DMS153 treated with DMSO at 0.1 percent for 48 hours (cell line): ENCODE measurements around the gene CERT1.

Experiments used
- DNase-seq: peaks from one replicate; lab custom pipeline; 2025; ENCODE audit not compliant: unreplicated experiment; lab: John Stamatoyannopoulos, UW

The CERT1 gene

DNA sequence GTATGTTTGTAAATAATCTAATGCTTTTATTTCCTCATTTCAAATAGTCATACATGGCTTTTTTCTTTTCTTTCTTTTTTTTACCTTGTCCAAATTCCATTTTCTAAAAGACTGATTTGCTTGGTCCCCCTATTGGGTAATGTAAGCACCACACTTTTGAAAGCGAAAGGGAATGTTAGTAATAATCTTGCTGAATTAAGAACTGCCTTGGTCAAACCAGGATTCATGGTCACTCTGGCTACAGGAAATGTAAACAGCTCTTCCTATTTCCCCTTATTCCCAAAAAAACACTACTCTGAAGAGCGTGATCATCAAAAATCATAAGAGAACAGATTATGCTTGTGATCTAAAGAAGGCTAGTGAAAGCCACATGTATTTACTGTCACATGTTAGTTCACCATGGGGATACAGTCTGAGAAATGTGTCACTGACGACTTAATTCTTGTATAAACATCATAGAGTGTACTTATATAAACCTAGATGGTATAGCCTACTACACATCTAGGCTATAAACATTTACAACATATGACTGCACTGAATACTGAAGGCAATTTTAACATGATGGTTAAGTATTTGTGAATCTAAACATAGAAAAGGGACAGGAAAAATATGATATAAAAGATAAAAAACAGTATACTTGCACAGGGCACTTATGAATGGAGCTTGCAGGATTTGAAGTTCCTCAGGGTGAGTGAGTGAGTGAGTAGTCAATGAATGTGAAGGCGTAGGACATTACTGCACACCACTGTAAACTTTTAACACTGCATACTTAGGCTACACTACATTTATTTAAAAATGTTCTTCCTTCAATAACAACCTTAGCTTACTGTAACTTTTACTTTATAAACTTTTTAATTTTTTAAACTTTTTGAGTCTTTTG lies 99.1 kb downstream of the CERT1 start:
- DNase-seq, result no peak

DNA sequence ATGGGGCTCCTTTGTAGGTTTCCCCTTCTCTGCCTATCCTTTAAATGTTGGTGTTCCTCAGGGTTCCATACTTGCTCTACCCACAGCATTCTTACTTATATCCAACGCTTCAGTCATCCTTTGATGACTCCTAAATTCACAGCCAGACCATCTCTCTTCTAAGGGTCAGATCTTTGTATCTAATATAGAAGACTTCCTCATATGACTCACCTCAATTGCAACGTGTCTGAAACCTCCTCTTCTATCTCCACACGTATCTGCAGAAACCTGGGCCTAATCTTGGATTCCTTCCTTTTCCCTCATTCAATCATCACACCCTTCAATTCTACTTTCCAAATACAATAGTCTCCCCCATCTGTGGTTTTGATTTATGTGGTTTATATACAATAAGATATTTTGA lies 106.1 kb downstream of the CERT1 start:
- DNase-seq, result no peak

DNA sequence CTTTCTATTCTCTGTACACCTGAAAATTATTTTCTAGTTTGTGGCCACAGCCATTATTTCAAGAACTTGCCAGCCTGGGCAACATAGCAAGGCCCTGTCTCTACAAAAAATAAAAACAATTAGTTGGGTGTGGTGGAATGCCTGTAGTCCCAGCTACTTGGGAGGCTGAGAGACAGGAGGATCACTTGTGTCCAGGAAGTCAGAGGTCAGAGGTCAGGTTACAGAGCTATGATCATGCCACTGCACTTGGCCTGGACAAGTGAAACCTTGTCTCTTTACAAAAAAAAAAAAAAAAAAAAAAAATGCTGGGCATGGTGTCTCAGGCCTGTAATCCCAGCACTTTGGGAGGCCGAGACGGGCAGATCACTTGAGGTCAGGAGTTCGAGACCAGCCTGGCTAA lies 116.2 kb downstream of the CERT1 start:
- no peak for DNase-seq

DNA sequence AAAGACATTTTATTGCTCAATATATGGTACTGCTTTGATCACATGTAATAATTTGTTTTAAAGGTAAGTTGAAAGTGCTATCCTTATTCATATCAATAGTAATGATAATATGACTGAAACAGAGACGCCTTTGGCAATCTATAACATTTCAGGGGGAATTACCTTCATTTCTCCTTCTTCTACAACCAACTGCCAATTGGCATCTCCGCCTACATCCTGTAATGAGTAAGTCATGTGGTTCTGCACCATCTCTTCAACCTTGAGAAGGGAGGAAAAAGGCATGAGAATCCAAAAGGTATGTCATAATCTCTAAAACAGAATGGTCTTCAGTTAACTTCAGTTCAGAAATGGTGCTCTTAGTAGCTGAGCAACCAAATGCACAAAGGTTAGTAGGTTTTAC lies 122.0 kb downstream of the CERT1 start:
- DNase-seq, result no peak

DNA sequence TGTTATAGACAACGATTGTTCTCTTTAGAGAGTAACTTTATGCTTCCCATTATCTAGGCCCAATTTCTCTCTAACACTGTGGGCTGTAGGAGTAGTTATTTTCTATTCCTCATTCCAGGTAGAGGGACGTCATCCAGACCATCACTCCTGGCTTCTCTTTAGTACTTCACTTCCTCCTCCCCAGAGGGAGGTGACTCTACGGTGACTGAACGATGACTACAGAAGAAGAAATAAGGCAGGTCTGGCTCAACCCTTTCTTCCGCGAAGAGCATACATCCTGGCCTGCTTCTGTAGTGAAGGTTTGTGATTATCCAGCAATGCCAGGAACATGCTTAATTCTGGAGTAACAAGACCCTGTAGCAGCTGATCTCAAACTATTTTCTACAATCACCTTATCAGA lies 123.6 kb downstream of the CERT1 start:
- no peak for DNase-seq

DNA sequence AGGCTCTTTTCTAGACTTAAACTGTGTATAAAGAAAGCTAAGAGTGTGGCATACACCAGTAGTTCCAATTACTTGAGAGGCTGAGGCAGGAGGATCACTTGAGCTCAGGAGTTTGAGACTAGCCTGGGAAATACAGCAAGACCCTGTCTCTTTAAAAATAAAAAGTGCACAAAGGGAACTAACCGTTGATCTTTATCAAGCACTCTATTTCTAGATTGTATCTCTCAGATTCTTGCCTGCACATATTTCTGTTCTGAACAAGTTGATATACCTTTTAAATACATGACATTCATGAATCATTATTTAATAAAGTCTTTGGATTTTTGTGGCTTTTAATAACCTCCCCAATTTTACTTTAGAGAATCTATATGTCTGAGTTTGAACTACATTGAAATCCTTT lies 127.2 kb downstream of the CERT1 start:
- DNase-seq, result no peak

DNA sequence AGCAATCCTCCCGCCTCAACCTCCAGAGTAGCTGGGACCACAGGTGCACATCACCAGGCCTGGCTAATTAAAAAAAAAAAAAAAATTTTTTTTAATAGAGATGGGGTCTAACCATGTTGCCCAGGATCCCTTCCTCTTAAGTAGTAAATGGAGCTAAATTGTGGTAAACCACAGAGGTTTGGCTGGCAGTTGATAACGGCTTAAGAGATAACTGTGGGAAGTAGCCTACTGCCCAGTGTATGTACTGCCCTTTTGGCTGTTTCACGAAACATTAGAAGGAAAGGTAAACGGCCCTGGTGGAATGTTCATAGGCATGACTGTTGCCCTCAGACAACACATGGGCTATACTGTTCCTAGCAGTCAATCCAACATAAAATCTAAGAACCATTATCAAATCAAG lies 130.0 kb downstream of the CERT1 start:
- no peak for DNase-seq

DNA sequence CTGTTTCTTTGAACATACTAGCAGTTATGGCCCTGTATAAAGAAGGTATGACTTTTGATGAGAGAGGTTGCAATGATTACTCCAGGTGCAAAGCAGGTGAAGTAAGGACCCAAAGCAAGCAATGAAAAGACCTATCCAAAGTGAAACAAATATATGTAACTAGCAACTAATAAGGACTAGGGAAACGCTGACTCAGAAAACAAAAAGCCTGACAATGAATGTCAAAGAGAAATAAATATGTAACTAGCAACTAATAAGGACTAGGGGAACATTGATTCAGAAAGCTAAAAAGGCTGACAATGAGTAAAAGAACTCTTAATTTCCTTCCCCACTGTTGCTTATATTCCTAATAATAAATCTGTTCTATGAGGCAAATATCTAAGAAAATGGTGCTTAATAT lies 131.3 kb downstream of the CERT1 start:
- DNase-seq, result no peak

DNA sequence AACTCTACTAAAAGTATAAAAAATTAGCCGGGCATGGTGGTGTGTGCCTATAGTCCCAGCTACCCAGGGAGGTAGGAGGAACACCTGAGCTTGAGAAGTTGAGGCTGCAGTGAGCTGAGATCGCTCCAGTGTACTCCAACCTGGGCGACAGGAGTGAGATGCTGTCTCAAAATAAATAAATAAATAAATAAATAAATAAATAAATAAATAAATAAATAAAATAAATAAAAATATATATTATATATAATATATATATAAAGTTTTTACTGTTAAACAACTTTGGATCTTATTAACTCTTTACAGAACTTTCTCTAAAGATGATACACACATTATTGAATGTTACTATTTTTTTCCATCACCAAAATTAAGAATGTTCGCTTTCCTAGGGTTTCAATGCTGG lies 136.0 kb downstream of the CERT1 start:
- no peak for DNase-seq

DNA sequence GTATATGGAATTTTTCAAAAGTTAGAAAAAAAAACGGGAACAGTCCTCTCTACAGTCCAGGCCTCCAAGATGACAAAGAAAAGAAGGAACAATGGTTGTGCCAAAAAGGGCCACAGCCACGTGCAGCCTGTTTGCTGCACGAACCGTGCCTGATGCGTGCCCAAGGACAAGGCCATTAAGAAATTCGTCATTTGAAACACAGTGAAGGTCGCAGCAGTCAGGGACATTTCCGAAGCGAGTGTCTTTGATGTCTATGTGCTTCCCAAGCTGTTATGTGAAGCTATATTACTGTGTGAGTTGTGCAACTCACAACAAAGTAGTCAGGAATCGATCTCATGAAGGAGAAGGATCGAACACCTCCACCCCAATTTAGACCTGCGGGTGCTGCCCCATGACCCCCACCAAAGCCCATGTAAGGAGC lies 137.0 kb downstream of the CERT1 start:
- no peak for DNase-seq

DNA sequence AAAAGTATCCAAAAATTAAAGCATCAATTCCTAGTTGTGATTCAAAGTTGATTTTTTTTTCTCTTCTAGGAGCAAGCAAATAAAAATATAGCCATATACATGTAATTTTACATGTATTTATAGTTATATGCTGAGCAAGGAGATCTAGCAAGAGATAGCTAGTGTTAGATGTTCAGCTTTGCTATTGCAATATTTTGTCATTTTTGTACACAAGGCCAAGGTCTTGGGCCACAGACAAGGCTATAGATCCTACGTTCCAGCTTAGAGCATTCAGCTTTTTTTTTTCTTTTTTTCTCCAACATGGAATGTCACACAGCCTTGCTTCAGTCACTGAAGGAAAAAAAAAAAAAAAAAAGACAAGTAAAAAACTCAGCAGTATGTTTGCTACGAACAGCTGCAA lies 137.6 kb downstream of the CERT1 start:
- no peak for DNase-seq

DNA sequence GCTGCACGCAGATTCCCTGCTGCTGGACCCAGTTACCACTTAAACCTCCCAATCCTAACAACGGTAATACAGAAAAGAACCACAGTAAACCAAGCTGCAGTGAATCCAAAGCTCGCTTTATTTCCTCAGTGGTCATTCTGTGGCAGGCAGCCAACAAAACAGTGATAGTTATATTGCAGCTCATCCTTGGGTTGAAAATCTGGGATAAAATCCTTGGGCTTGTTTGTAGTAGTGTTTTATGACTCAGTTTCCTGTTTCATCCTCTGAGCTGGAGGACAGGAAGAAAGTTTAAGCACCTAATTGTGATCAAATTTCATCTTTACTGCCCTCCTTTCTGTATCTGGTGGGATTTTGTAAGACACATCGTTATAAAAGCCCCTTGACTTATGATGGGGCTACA lies 143.0 kb downstream of the CERT1 start:
- DNase-seq, result no peak

DNA sequence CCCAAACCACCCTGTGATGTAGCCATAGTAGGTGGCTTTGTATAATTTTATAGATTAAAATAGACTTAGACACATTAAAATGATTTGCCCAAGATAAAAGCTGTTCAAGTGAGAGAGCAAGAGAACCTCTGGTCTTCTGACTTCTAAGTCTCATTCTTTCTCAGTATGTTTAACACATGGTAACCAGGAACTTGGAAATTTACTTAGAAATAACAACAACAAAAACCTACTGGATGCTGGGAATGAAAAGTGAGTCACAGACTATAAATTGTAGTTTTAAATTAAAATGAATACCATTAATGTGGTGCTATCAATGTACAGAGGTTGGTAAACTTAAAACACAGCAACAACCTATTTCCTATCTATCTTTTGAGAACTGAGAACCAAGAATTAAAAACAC lies 144.0 kb downstream of the CERT1 start:
- no peak for DNase-seq

DNA sequence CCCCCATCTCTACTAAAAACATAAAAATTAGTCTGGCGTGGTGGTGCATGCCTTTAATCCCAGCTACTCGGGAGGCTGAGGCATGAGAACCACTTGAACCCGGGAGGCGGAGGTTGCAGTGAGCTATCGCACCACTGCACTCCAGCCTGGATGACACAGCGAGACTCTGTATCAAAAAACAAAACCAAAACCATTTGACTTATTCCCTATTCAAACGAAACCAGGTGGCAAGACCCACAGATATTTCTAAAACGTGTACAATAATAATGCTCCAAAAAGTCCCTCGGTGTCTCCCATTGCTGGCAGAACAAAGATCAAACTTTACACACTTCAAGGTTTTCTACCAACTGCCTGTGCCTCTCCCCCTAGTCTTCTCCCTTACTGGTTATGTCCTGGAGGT lies 144.6 kb downstream of the CERT1 start:
- no peak for DNase-seq

DNA sequence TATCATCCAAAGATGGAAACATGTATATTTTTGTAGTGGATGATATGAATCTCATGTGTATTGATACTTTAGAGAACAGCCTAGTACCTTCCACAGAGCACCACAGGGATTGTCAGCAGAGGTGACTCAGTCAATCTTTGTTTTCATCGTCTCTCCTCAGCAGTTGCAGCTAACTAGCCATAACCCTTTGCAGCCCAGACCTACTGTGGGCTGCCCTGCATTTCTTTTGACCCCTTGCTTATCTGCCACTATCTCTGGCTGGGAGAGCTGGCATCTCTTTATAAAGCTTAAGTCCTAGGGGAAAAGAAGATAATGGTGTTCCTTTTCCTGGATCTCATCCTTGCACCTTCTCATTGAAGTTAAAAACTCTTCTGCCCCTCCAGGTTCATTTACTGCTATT lies 145.7 kb downstream of the CERT1 start:
- no peak for DNase-seq

DNA sequence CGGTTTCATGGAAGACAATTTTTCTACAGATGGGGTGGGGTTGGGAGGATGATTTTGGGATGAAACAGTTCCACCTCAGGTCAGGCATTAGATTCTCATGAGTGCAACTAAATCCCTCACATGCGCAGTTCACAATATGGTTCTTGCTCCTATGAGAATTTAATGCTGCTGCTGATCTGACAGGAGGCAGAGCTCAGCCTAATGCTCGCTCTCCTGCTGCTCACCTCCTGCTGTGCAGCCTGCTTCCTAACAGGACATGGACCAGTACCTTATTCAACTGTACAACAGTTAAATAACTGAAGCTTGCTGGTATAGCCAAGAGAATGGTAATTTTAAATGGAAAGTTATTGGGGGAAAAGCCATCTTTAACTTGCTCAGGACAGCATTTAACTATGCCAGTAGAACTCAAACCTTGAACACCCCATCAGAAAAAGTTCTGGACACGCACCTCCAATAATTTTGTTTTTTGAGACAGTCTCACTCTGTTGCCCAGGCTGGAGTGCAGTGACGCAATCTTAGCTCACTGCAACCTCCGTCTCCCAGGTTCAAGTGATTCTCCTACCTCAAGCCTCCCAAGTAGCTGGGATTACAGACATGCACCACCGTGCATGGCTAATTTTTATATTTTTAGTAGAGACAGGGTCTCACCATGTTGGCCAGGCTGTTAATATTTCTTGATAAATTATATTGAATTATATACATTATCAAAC lies 146.7 kb downstream of the CERT1 start:
- no peak for DNase-seq

DNA sequence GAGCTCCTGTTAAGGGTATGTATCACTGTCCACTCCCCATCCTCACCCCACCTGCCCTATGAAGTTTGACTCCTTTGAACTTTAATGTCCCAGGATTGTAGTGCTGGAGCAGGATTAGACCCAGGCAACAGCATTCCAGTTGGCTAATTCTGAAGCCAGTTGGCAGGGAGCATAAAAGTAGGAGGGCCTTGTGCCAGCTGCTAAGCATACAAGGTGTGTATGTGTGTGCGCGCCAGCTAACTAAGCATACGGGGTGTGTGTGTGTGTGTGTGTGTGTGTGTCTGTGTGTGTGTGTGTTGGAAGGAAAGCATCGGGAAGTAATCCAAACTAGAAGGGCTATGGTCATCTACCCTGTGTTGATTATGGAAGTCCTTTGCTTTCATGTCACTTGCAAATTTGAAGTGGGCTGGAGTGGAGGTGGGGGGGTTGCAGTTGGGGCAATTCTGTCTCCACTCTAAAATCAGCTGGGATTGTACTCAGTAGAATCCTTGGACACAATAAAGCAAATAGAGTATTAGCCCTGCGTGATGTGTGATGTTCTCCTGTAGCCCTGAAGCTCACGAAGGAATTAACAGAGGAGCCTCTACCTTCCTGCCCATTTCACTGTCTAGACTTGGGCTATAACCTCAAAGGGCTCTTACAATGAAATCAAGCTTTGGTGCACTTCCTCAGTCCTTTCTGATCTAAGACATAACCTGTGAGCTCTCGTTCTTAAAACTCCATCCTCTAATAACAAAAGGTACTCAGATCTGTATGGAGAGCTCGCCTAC lies 147.5 kb downstream of the CERT1 start:
- no peak for DNase-seq

DNA sequence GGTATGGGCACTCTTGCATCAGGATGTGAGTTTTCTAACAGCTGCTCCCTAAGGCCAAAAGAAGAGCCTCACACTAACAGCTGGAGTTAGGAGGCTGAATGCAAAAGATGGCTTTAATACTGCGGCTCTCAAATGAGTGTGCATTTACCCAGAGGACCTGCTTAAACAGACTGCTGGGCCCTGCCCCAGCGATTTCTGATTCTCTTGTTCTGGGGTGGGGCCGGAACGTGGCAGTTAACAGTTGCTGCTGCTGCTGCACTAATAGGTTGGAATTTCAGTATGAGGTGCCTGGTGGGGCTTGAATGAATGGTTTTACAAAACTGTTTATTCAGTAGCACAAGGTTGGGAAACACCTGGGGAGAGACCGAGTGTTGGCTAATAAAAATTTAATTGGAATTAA lies 148.3 kb downstream of the CERT1 start:
- DNase-seq, result no peak

DNA sequence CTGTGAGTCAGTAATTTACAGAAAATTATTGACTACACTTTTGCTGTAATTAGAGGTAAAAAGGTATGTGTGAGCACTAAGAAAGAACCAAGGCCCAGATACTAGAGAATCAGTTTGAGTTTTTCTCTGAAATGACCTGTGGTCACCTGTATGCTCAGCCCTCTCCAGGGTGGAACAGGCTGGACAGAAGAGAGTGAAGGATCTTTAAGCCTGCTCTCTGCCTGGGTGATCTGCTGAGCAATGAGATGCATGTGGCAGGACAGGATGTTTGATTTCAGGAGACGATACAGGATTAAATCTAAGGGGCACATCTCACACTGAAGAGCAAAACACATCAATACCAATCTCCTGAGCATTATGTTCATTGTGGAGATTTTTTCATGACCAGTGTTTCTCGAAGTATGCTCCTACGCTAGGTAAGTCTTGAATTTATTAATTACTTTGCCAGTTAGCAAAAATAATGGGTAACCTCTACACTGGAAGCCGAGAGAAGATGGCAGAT lies 148.9 kb downstream of the CERT1 start:
- no peak for DNase-seq

DNA sequence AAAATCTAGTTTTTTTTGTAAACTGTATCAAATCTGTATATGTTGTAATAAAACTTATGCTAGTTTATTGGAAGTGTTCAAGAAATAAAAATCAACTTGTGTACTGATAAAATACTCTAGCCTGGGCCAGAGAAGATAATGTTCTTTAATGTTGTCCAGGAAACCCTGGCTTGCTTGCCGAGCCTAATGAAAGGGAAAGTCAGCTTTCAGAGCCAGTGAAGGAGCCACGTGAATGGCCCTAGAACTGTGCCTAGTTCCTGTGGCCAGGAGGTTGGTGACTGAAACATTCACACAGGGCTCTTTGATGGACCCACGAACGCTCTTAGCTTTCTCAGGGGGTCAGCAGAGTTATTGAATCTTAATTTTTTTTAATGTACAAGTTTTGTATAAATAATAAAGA lies 150.1 kb downstream of the CERT1 start:
- no peak for DNase-seq

DNA sequence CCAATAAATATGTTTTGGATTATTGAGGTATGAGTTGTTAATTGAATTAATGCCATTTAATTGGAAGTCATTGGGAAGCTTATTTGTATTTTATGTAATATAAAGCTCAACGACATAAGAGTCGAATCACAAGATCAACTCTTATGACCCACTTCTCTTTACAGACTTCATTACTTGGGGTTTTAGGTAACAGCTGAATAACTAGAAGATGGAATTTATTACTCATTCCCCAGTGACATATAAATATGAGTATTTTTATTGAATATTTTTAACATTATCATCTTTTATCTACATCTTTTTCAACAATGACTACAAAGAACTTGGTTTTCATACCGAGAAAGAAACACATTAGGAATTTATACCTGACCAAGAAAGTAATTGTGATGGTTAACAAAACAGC lies 153.3 kb downstream of the CERT1 start:
- no peak for DNase-seq

DNA sequence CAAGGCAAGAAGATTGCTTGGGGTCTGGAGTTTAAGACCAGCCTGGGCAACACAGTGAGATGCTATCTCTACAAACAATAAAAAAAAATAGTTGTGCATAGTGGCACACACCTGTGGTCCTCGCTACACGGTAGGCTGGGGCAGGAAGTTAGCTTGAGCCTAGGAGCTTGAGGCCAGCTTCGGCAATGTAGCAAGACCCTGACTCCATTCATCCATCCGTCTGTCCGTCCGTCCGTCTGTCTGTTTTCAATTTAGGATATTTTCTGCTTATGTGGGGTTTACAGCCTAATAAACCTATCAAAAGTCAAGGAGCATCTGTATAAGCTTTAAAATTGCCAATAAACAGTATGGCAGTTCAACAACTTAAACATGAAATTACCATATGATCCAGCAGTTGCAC lies 154.7 kb downstream of the CERT1 start:
- DNase-seq, result no peak
